Neural progenitor cell (in vitro differentiated cells): ENCODE results near the gene NLK. TPM values are rescaled to one million over a fixed set of nuclear protein-coding genes. Genes with fewer than 3 reads are reported as not detected.

Source experiments
- DNase-seq: peaks from one replicate; pipeline ENCODE4 v3.0.0-alpha.2; 2016; ENCODE audit warnings: low spot score
- H2AFZ ChIP-seq: fragments of 200-600 bp; sonication (generic); replicated peaks from 2 replicates; pipeline ENCODE4 v1.6.1; 2016; ENCODE audit warnings: antibody characterized with exemption
- H3F3A ChIP-seq: fragments of 200-600 bp; sonication (generic); 2 replicates; pipeline ENCODE4 v1.6.1; 2016; ENCODE audit warnings: antibody characterized with exemption, low read depth
- H3K27ac ChIP-seq: fragments of 200-600 bp; sonication (generic); 2 replicates; pipeline ENCODE4 v1.5.1; 2016; ENCODE audit warnings: mild to moderate bottlenecking
- H3K27me3 ChIP-seq: fragments of 200-600 bp; sonication (generic); 2 replicates; pipeline ENCODE4 v1.6.1; 2016; ENCODE audit warnings: mild to moderate bottlenecking, moderate library complexity
- H3K36me3 ChIP-seq: fragments of 200-600 bp; sonication (generic); 2 replicates; pipeline ENCODE4 v1.5.1; 2016
- H3K4me1 ChIP-seq: fragments of 200-600 bp; sonication (generic); 2 replicates; pipeline ENCODE4 v1.6.1; 2016; ENCODE audit warnings: mixed run types
- H3K4me2 ChIP-seq: fragments of 200-600 bp; sonication (generic); 2 replicates; pipeline ENCODE4 v1.6.1; 2016
- H3K4me3 ChIP-seq: fragments of 200-600 bp; sonication (generic); 2 replicates; pipeline ENCODE4 v1.5.1; 2016
- H3K79me2 ChIP-seq: fragments of 200-600 bp; sonication (generic); 2 replicates; pipeline ENCODE4 v1.6.1; 2016; ENCODE audit warnings: low read depth
- H3K9ac ChIP-seq: fragments of 200-600 bp; sonication (generic); 2 replicates; pipeline ENCODE4 v1.6.1; 2016
- H3K9me3 ChIP-seq: fragments of 200-600 bp; sonication (generic); 2 replicates; pipeline ENCODE4 v1.5.1; 2016; ENCODE audit warnings: low read depth
- H4K20me1 ChIP-seq: fragments of 200-600 bp; sonication (generic); 2 replicates; pipeline ENCODE4 v1.6.1; 2016; ENCODE audit warnings: low read depth
- H3K27ac Mint-ChIP-seq: 3 replicates; pipeline ENCODE4 v1.8.0; 2021; ENCODE audit warnings: mixed read lengths
- H3K27me3 Mint-ChIP-seq: 2 replicates; pipeline ENCODE4 v1.8.0; 2022; ENCODE audit warnings: low read depth, mild to moderate bottlenecking, inconsistent platforms, moderate library complexity, mixed read lengths; ENCODE audit not compliant: insufficient read depth
- H3K36me3 Mint-ChIP-seq: 3 replicates; pipeline ENCODE4 v1.8.0; 2021; ENCODE audit warnings: mixed read lengths
- H3K4me1 Mint-ChIP-seq: 3 replicates; pipeline ENCODE4 v1.8.0; 2021; ENCODE audit warnings: mixed read lengths
- H3K4me3 Mint-ChIP-seq: 3 replicates; pipeline ENCODE4 v1.8.0; 2021; ENCODE audit warnings: mild to moderate bottlenecking, moderate library complexity, mixed read lengths
- H3K9me3 Mint-ChIP-seq: 3 replicates; pipeline ENCODE4 v1.8.0; 2020; ENCODE audit warnings: mixed read lengths
- EZH2 ChIP-seq: fragments of 200-600 bp; sonication (generic); IDR thresholded peaks from 2 replicates; pipeline ENCODE4 v1.6.1; 2017; ENCODE audit warnings: antibody characterized with exemption, mild to moderate bottlenecking, moderate library complexity
- EZH2phosphoT487 ChIP-seq: fragments of 200-600 bp; sonication (generic); IDR thresholded peaks from 2 replicates; pipeline ENCODE4 v1.6.1; 2017; ENCODE audit warnings: antibody characterized with exemption
- total RNA-seq: library from RNA; depleted of rRNA; stranded (reverse); fragments of >200 nt; gene quantifications from 2 replicates; pipeline ENCODE4 v1.2.3, GENCODE V29; 2015; ENCODE audit warnings: low replicate concordance
- TF ChIP-seq, protein P1 (sequence below): fragments of 200-600 bp; sonication (generic); IDR thresholded peaks from 2 replicates; pipeline ENCODE4 v1.5.1; 2017; ENCODE audit warnings: antibody characterized with exemption, mild to moderate bottlenecking

NLK gene
- total RNA-seq, 1 donor from 2014 or later = 61.7 TPM

DNA sequence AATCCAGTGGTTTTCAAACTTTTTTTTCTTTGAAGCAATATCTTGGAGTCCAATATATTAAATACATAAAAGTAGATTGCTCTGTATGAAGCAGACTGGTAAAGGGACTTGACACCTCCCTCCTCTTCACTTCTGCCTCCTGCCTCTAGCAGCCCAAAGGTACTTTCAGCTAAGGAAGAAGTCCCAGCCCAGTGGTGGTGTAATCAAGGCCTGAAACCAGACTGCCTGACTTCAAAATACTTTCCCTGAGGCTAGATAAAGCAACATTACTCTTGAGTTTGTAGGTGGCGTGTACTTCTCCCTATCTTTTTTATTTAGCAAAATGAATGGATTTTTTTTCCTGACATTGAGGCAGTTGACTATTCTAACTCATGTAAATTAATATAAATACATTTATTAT is 154.2 kb downstream of the NLK start:
- Histone ChIP-seq H3K27me3 (no peaks in the 10 kb centered on the region), H2AFZ (no peak overlapping the region), H3F3A (no peaks in the 10 kb centered on the region), H3K4me3 (no peak overlapping the region), H3K36me3 (peaks cover 6% of the 10 kb centered on the region), H3K4me2 (no peak overlapping the region), H3K9me3 (no peaks in the 10 kb centered on the region), H4K20me1 (no peaks in the 10 kb centered on the region), H3K79me2 (no peaks in the 10 kb centered on the region), H3K27ac (no peak overlapping the region), H3K9ac (no peak overlapping the region), H3K4me1 (no peaks in the 10 kb centered on the region)
- H3K36me3 Mint-ChIP-seq = peaks cover 7% of the 10 kb centered on the region
- no peak overlapping the region for H3K4me3 Mint-ChIP-seq
- no peaks in the 10 kb centered on the region for H3K4me1 Mint-ChIP-seq
- H3K9me3 Mint-ChIP-seq = no peaks in the 10 kb centered on the region
- no peak for DNase-seq
- H3K27me3 Mint-ChIP-seq = no peaks in the 10 kb centered on the region
- H3K27ac Mint-ChIP-seq = no peak overlapping the region
- no peak for TF ChIP-seq EZH2
- no peak for TF ChIP-seq EZH2phosphoT487
- TF ChIP-seq, protein P1, sequence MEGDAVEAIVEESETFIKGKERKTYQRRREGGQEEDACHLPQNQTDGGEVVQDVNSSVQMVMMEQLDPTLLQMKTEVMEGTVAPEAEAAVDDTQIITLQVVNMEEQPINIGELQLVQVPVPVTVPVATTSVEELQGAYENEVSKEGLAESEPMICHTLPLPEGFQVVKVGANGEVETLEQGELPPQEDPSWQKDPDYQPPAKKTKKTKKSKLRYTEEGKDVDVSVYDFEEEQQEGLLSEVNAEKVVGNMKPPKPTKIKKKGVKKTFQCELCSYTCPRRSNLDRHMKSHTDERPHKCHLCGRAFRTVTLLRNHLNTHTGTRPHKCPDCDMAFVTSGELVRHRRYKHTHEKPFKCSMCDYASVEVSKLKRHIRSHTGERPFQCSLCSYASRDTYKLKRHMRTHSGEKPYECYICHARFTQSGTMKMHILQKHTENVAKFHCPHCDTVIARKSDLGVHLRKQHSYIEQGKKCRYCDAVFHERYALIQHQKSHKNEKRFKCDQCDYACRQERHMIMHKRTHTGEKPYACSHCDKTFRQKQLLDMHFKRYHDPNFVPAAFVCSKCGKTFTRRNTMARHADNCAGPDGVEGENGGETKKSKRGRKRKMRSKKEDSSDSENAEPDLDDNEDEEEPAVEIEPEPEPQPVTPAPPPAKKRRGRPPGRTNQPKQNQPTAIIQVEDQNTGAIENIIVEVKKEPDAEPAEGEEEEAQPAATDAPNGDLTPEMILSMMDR = no peak

DNA sequence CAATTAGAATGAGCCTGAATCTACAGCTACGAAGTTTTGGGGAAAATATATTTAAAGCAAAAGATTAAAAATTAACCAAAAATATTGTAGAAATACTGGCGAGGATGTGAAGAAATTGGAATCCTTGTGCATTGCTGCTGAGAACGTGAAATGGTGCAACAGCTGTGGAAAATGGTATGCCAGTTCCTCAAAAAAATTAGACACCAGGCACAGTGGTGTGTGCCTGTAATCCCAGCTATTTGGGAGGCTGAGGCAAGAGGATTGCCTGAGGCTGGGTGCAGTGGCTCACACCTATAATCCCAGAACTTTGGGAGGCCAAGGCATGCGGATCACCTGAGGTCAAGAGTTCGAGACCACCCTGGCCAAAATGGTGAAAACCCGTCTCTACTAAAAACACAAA is 156.6 kb downstream of the NLK start:
- Mint-ChIP-seq H3K27me3 (peaks cover 5% of the 10 kb centered on the region), H3K4me1 (peaks cover 2% of the 10 kb centered on the region), H3K4me3 (no peak overlapping the region), H3K36me3 (peaks cover 7% of the 10 kb centered on the region), H3K27ac (no peak overlapping the region), H3K9me3 (no peaks in the 10 kb centered on the region)
- H4K20me1 ChIP-seq = no peaks in the 10 kb centered on the region
- H3F3A ChIP-seq = no peaks in the 10 kb centered on the region
- peaks cover 6% of the 10 kb centered on the region for H3K36me3 ChIP-seq
- H3K9me3 ChIP-seq = no peaks in the 10 kb centered on the region
- H2AFZ ChIP-seq = no peak overlapping the region
- H3K79me2 ChIP-seq = no peaks in the 10 kb centered on the region
- H3K27ac ChIP-seq = no peak overlapping the region
- H3K4me3 ChIP-seq = no peak overlapping the region
- H3K4me1 ChIP-seq = no peaks in the 10 kb centered on the region
- H3K4me2 ChIP-seq = no peak overlapping the region
- TF ChIP-seq EZH2 = no peak
- no peak for TF ChIP-seq EZH2phosphoT487
- TF ChIP-seq, protein P1 = no peak
- H3K9ac ChIP-seq = no peak overlapping the region
- no peak for DNase-seq
- H3K27me3 ChIP-seq = no peaks in the 10 kb centered on the region

DNA sequence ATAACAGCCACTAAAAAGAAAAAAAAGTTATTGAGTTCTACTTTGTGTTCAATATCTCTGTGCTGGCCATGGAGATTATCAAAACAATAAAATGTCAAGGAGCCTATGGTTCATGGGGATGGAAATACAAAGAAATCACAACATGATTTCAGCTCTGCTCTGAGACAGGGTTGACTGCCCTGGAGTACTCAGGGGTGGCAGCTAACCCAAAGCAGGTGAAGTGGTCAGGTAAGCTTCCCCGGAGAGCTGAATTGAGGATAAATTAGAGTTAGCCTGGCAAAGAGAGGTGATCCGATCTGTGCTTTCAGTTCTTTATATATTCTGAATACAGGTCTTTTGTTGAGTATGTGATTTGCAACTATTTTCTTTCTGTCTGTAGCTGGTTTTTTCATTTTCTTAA is 157.3 kb downstream of the NLK start:
- no peak for TF ChIP-seq EZH2
- TF ChIP-seq EZH2phosphoT487 = no peak
- TF ChIP-seq, protein P1 = no peak
- Histone ChIP-seq H3K4me1 (no peaks in the 10 kb centered on the region), H3K79me2 (no peaks in the 10 kb centered on the region), H3F3A (no peaks in the 10 kb centered on the region), H4K20me1 (no peaks in the 10 kb centered on the region), H2AFZ (no peak overlapping the region), H3K4me2 (no peak overlapping the region), H3K27me3 (no peaks in the 10 kb centered on the region), H3K4me3 (no peak overlapping the region), H3K9ac (no peak overlapping the region), H3K9me3 (no peaks in the 10 kb centered on the region), H3K36me3 (peaks cover under 1% of the 10 kb centered on the region), H3K27ac (no peak overlapping the region)
- no peaks in the 10 kb centered on the region for H3K9me3 Mint-ChIP-seq
- peaks cover 5% of the 10 kb centered on the region for H3K27me3 Mint-ChIP-seq
- H3K4me1 Mint-ChIP-seq = peaks cover 2% of the 10 kb centered on the region
- peaks cover 6% of the 10 kb centered on the region for H3K36me3 Mint-ChIP-seq
- no peak for DNase-seq
- no peak overlapping the region for H3K27ac Mint-ChIP-seq
- H3K4me3 Mint-ChIP-seq = no peak overlapping the region
